ENCODE data around the gene ETNK2.
A peak's percentile ranks its signal among the peaks of the same experiment; 100 is the strongest.

ETNK2 gene

GRCh38 chr1:204190212-204191211 lies 38.7 kb upstream of the ETNK2 start:
- no peaks in the 10 kb centered on the region for H3K36me3 ChIP-seq (ENCODE audit: insufficient read depth, low read length)
- H3K9me3 ChIP-seq (ENCODE audit: control insufficient read depth, insufficient read depth, low read length), result no peaks in the 10 kb centered on the region
- H3K9ac ChIP-seq (ENCODE audit: low read depth, low read length), result peak overlapping the region; percentile 34; the same call in 1 of the 2 replicates
- H3K4me1 ChIP-seq (ENCODE audit: insufficient read depth, low read length), result peaks cover 5% of the 10 kb centered on the region; the same call in 1 of the 2 replicates

GRCh38 chr1:204188959-204189639 lies 37.3 kb upstream of the ETNK2 start:
- Histone ChIP-seq H3K9me3 (ENCODE audit: control insufficient read depth, insufficient read depth, low read length) (no peaks in the 10 kb centered on the region), H3K36me3 (ENCODE audit: insufficient read depth, low read length) (no peaks in the 10 kb centered on the region), H3K4me1 (ENCODE audit: insufficient read depth, low read length) (0 out of 2 replicates have a peak, but pooled peaks cover 5% of the 10 kb centered on the region), H3K9ac (ENCODE audit: low read depth, low read length) (no peak overlapping the region)

GRCh38 chr1:204186597-204186996 lies 34.8 kb upstream of the ETNK2 start:
- Histone ChIP-seq H3K9me3 (ENCODE audit: control insufficient read depth, insufficient read depth, low read length) (no peaks in the 10 kb centered on the region), H3K4me1 (ENCODE audit: insufficient read depth, low read length) (0 out of 2 replicates have a peak, but pooled peaks cover 5% of the 10 kb centered on the region), H3K36me3 (ENCODE audit: insufficient read depth, low read length) (no peaks in the 10 kb centered on the region), H3K9ac (ENCODE audit: low read depth, low read length) (no peak overlapping the region)

DNA sequence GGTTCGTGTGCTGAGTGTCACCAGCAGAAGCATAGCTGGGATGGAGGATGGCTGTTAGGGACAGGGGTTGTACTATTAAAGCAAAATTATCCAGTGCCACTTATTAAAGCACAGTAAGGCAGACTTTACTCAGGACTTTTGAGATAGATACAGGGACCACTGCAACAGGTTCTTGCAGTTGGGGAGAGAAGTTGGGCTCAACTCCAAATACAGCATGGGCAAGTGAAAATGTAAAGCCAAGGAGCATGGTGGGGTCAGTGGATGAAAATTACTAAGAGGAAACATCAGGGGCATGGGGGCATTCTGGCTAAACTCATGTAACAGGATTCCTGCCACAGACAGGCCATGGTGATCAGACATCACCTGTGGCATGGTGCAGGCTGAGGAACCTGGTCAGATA lies 29.3 kb upstream of the ETNK2 start:
- Histone ChIP-seq H3K4me1 (ENCODE audit: insufficient read depth, low read length) (no peaks in the 10 kb centered on the region), H3K9ac (ENCODE audit: low read depth, low read length) (no peak overlapping the region), H3K36me3 (ENCODE audit: insufficient read depth, low read length) (no peaks in the 10 kb centered on the region), H3K9me3 (ENCODE audit: control insufficient read depth, insufficient read depth, low read length) (no peaks in the 10 kb centered on the region)

DNA sequence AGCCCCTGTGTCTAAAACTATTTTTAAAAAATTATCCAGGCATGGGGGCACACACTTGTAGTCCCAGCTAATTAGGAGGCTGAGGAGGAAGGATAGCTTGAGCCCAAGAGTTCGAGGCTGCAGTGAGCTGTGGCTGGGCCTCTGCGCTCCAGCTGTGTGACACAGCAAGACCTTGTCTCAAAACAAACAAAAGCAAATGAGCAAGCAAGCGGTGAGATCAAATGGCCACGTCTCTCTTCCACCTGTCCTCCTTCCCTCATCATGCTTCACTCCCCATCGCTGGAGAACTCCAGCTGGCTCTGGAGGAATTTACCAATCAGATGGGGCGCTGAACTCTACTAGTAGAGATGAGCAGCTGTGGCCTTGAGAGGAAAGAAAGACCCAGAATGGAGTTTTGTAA lies 28.3 kb upstream of the ETNK2 start:
- Histone ChIP-seq H3K9ac (ENCODE audit: low read depth, low read length) (no peak overlapping the region), H3K9me3 (ENCODE audit: control insufficient read depth, insufficient read depth, low read length) (no peaks in the 10 kb centered on the region), H3K4me1 (ENCODE audit: insufficient read depth, low read length) (no peaks in the 10 kb centered on the region), H3K36me3 (ENCODE audit: insufficient read depth, low read length) (no peaks in the 10 kb centered on the region)

DNA sequence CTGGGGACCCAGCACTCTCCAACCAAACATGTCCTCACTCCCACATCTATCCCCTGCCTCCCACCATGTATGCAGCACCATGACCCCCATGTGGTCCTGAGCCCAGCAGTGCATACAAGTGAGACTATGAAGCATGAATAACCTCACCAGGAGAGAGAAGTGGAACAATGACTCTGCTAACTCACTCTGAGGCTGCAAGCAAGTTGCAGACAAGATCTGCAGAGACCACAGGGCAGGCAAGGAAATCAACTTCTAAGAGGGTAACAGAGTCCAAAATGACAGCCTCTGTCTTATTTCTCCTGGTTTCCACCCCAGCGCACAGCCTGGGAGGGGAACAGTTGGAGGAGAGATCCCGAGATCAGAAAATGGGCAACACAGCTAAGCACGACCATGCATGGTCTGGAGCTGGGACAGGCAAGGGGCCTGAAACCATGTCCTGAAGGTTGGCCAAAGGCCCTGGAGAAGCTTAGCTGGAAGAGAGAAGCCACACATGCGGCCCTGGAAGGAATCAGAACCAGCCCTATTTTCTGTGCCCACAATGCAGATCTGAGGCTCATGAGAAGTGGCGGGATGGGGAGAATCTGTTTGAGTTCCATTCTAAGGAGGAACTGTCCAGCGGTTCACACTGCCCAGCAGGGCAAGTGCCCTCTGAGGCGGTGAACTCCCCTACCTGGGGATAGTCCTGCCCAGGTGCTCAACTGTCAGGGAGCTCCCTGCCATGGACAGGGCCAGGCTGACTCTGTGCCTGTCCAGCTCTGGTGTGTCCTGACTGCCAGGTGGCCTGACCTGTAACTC lies 26.8 kb upstream of the ETNK2 start:
- H3K9me3 ChIP-seq (ENCODE audit: control insufficient read depth, insufficient read depth, low read length), result no peaks in the 10 kb centered on the region
- H3K9ac ChIP-seq (ENCODE audit: low read depth, low read length), result no peak overlapping the region
- H3K36me3 ChIP-seq (ENCODE audit: insufficient read depth, low read length), result no peaks in the 10 kb centered on the region
- H3K4me1 ChIP-seq (ENCODE audit: insufficient read depth, low read length), result no peaks in the 10 kb centered on the region

GRCh38 chr1:204177133-204177532 lies 25.3 kb upstream of the ETNK2 start:
- H3K4me1 ChIP-seq (ENCODE audit: insufficient read depth, low read length), result no peaks in the 10 kb centered on the region
- H3K36me3 ChIP-seq (ENCODE audit: insufficient read depth, low read length), result no peaks in the 10 kb centered on the region
- no peaks in the 10 kb centered on the region; the same call in 1 of the 2 replicates for H3K9me3 ChIP-seq (ENCODE audit: control insufficient read depth, insufficient read depth, low read length)
- H3K9ac ChIP-seq (ENCODE audit: low read depth, low read length), result no peak overlapping the region

DNA sequence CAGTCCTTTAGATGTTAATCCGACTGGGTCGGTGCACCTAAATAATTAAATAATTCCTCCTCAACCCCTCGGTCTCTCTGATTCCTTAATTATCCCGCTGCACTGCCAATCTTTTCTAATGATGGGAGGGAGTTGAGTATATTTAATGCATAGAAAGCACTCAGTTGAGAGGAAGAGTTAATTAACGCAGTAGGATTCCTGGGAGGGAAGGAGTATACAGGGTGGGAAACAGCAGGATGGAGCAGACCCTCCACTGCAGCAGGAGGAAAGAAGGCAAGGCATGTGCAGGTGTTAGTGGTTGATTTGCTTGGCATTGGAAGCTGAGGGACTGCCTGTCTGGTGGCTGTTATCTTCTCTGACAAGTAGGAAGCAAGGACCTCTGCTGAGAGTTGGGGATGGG lies 24.2 kb upstream of the ETNK2 start:
- H3K9me3 ChIP-seq (ENCODE audit: control insufficient read depth, insufficient read depth, low read length), result no peaks in the 10 kb centered on the region; the same call in 1 of the 2 replicates
- no peaks in the 10 kb centered on the region for H3K36me3 ChIP-seq (ENCODE audit: insufficient read depth, low read length)
- H3K4me1 ChIP-seq (ENCODE audit: insufficient read depth, low read length), result no peaks in the 10 kb centered on the region
- H3K9ac ChIP-seq (ENCODE audit: low read depth, low read length), result no peak overlapping the region

- H3K4me1 ChIP-seq (ENCODE audit: insufficient read depth, low read length), result no peaks in the 10 kb centered on the region
Observed at GRCh38 chr1:204174958-204175357, 23.1 kb upstream of the ETNK2 start.

DNA sequence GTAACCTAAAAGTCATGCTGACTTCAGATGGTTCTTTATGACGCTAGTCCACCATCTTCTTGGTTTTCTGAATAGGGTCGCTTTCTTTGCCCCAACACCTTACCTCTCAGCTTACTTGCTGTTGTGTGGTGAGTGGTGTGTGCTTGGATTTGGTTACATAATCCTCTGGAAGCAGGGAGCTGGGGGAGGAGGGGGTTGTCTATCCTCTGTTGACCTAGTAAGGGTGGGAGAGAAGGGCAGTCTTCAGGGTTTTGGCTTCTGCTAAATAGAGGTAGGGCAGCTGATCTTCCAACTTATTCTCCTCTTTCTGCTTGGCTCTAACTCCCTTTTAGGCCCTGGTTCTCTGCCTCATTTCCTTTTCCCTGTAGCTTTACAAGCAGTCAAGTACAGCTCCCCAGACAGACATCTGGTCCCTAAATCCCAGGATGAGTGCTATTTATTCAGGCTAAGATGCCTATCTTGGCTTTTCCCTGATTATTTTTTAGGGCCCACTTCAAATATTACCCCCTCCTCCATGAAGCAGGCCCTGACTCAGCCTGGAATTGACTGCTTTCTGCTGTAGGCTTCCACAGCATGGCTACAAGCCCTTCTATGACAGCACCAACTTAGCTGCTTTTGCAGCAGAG lies 20.7 kb upstream of the ETNK2 start:
- Histone ChIP-seq H3K4me1 (ENCODE audit: insufficient read depth, low read length) (no peaks in the 10 kb centered on the region), H3K9me3 (ENCODE audit: control insufficient read depth, insufficient read depth, low read length) (peaks cover 12% of the 10 kb centered on the region; the same call in 1 of the 2 replicates), H3K36me3 (ENCODE audit: insufficient read depth, low read length) (no peaks in the 10 kb centered on the region), H3K9ac (ENCODE audit: low read depth, low read length) (no peak overlapping the region)

More at GRCh38 chr1:204174958-204175357, 23.1 kb upstream of the ETNK2 start:
- H3K9me3 ChIP-seq (ENCODE audit: control insufficient read depth, insufficient read depth, low read length), result peaks cover 3% of the 10 kb centered on the region; the same call in 1 of the 2 replicates
- no peaks in the 10 kb centered on the region for H3K36me3 ChIP-seq (ENCODE audit: insufficient read depth, low read length)
- H3K9ac ChIP-seq (ENCODE audit: low read depth, low read length), result no peak overlapping the region

GRCh38 chr1:204171751-204172178 lies 19.9 kb upstream of the ETNK2 start:
- Histone ChIP-seq H3K9me3 (ENCODE audit: control insufficient read depth, insufficient read depth, low read length) (peaks cover 12% of the 10 kb centered on the region; the same call in 1 of the 2 replicates), H3K9ac (ENCODE audit: low read depth, low read length) (no peak overlapping the region), H3K36me3 (ENCODE audit: insufficient read depth, low read length) (no peaks in the 10 kb centered on the region), H3K4me1 (ENCODE audit: insufficient read depth, low read length) (no peaks in the 10 kb centered on the region)

- peaks cover 12% of the 10 kb centered on the region; the same call in 1 of the 2 replicates for H3K9me3 ChIP-seq (ENCODE audit: control insufficient read depth, insufficient read depth, low read length)
- H3K4me1 ChIP-seq (ENCODE audit: insufficient read depth, low read length), result no peaks in the 10 kb centered on the region
Observed at GRCh38 chr1:204170494-204171155, 18.8 kb upstream of the ETNK2 start.

GRCh38 chr1:204169858-204170257 lies 18.0 kb upstream of the ETNK2 start:
- Histone ChIP-seq H3K36me3 (ENCODE audit: insufficient read depth, low read length) (no peaks in the 10 kb centered on the region), H3K4me1 (ENCODE audit: insufficient read depth, low read length) (no peaks in the 10 kb centered on the region), H3K9me3 (ENCODE audit: control insufficient read depth, insufficient read depth, low read length) (peaks cover 12% of the 10 kb centered on the region; the same call in 1 of the 2 replicates), H3K9ac (ENCODE audit: low read depth, low read length) (no peak overlapping the region)

More at GRCh38 chr1:204170494-204171155, 18.8 kb upstream of the ETNK2 start:
- H3K36me3 ChIP-seq (ENCODE audit: insufficient read depth, low read length), result no peaks in the 10 kb centered on the region
- no peak overlapping the region for H3K9ac ChIP-seq (ENCODE audit: low read depth, low read length)

Measured in ES-I3 (cell line).